Posterior vena cava (tissue), 2 donors: Measurements from ENCODE around the gene POU6F2. TPM values are rescaled to one million over a fixed set of nuclear protein-coding genes. Genes with fewer than 3 reads are reported as not detected.

Experiments
- DNase-seq: peaks from one replicate; pipeline ENCODE4 v3.0.0-alpha.2; 2020; ENCODE audit warnings: low spot score
- intact Hi-C, 2 donors: fragments of 100-400 bp; cut with DNase I; formaldehyde crosslinking; loops; one replicate each; pipeline versions ENCODE4 v1.14.1 to v1.14.2; 2022 to 2023
- total RNA-seq, 2 donors: library from RNA; stranded (reverse); fragmentation: NEBNext Ultra II Directional; extraction: Animal tissue kit (Norgen Biotek cat#: 25700); gene quantifications; one replicate each; pipeline ENCODE4 v1.2.1, GENCODE V29; 2021
- donor health status: DM: yes; HTN: yes; CAD: no.
- donor health status: DM: yes; HTN: yes; CAD: no.

Gene POU6F2
- total RNA-seq, 2 donors from 2014 or later = 0.19 to 0.69 TPM

- no peak for DNase-seq
Observed at GRCh38 chr7:39221901-39222300, 244.2 kb downstream of the POU6F2 start.

GRCh38 chr7:39228946-39229345 lies 251.2 kb downstream of the POU6F2 start:
- intact Hi-C loops = no loop called here
- no peak for DNase-seq

More at GRCh38 chr7:39221901-39222300, 244.2 kb downstream of the POU6F2 start:
- intact Hi-C loops = no loop called here

- DNase-seq = no peak
- intact Hi-C loops = no loop called here
Observed at GRCh38 chr7:39233851-39234529, 256.3 kb downstream of the POU6F2 start.

- no peak for DNase-seq
- intact Hi-C loops = no loop called here
Observed at GRCh38 chr7:39238234-39238869, 260.6 kb downstream of the POU6F2 start.

- DNase-seq = no peak
- intact Hi-C loops = no loop called here
Observed at GRCh38 chr7:39240864-39241263, 263.2 kb downstream of the POU6F2 start.

- DNase-seq = no peak
- intact Hi-C loops = no loop called here
Observed at GRCh38 chr7:39247576-39247975, 269.9 kb downstream of the POU6F2 start.

- DNase-seq = no peak
- intact Hi-C loops = loop anchor here in 1 of 2 donors (1.0 kb wide), 1 partner anchor 22 kb away; no protein-coding TSS in a partner anchor
Observed at GRCh38 chr7:39248041-39248691, 270.5 kb downstream of the POU6F2 start.

- DNase-seq = no peak
- intact Hi-C loops = loop anchor here in 1 of 2 donors (1.0 kb wide), 1 partner anchor 22 kb away; no protein-coding TSS in a partner anchor
Observed at GRCh38 chr7:39248692-39249090, 271.0 kb downstream of the POU6F2 start.

GRCh38 chr7:39249635-39250152 lies 272.0 kb downstream of the POU6F2 start:
- intact Hi-C loops = no loop called here
- no peak for DNase-seq

GRCh38 chr7:39252916-39253315 lies 275.2 kb downstream of the POU6F2 start:
- DNase-seq = no peak
- intact Hi-C loops = no loop called here

- no peak for DNase-seq
- intact Hi-C loops = no loop called here
Observed at GRCh38 chr7:39259391-39260003, 281.8 kb downstream of the POU6F2 start.

GRCh38 chr7:39260279-39260844 lies 282.7 kb downstream of the POU6F2 start:
- intact Hi-C loops = no loop called here
- DNase-seq = no peak

GRCh38 chr7:39261771-39262170 lies 284.1 kb downstream of the POU6F2 start:
- DNase-seq = no peak
- intact Hi-C loops = no loop called here

GRCh38 chr7:39265641-39266591 lies 288.2 kb downstream of the POU6F2 start:
- no peak for DNase-seq
- intact Hi-C loops = no loop called here

- DNase-seq = no peak
- intact Hi-C loops = no loop called here
Observed at GRCh38 chr7:39269034-39269433, 291.3 kb downstream of the POU6F2 start.

GRCh38 chr7:39270018-39270417 lies 292.3 kb downstream of the POU6F2 start:
- intact Hi-C loops = loop anchor here in 1 of 2 donors (1.0 kb wide), 1 partner anchor 22 kb away; no protein-coding TSS in a partner anchor
- no peak for DNase-seq

GRCh38 chr7:39271402-39271801 lies 293.7 kb downstream of the POU6F2 start:
- DNase-seq = no peak
- intact Hi-C loops = no loop called here

GRCh38 chr7:39272111-39272510 lies 294.4 kb downstream of the POU6F2 start:
- DNase-seq = no peak
- intact Hi-C loops = no loop called here
